B cell (primary cell): ENCODE data around the gene HPS1. TPM values are rescaled to one million over a fixed set of nuclear protein-coding genes. Genes with fewer than 3 reads are reported as not detected.

ENCODE experiments used
- ATAC-seq: fragments of 200-7000 bp; cut with Tn5 transposase; one replicate; pipeline ENCODE4 v1.10.0; 2021; ENCODE audit warnings: low read depth, mild to moderate bottlenecking, moderate number of reproducible peaks, moderate library complexity
- CTCF ChIA-PET: fragments of 350-600 bp; sonication (Branson Sonifier 250); formaldehyde crosslinking; loops from one replicate; lab custom pipeline; 2021; ENCODE audit warnings: antibody characterized with exemption, inconsistent platforms; lab: Charles Lee
- POLR2A ChIA-PET: fragments of 350-600 bp; sonication (Branson Sonifier 250); formaldehyde crosslinking; loops from one replicate; lab custom pipeline; 2021; ENCODE audit warnings: antibody characterized with exemption; lab: Charles Lee
- DNase-seq: peaks from one replicate; pipeline ENCODE4 v3.0.0; 2013
- H2AFZ ChIP-seq: 2 replicates; pipeline ENCODE4 v1.6.1; 2012; ENCODE audit warnings: mild to moderate bottlenecking, low read depth, low read length; ENCODE audit not compliant: insufficient read depth, poor library complexity, severe bottlenecking
- H3K27ac ChIP-seq, 2 donors: 1 replicate in 1 of 2; 2 replicates in 1 of 2; pipeline ENCODE4 v1.5.1; 2012 to 2013; ENCODE audit warnings: low read length in 2 of 2, mild to moderate bottlenecking in 2 of 2, moderate library complexity in 1 of 2
- H3K27me3 ChIP-seq, 4 experiments: fragments of 200-600 bp in 1 of 4; sonication (generic) in 1 of 4; replicated peaks in 1 of 4; 1 replicate in 2 of 4; 2 replicates in 2 of 4; pipeline versions ENCODE4 v1.6.1 to v1.7.0; 2013 to 2016; ENCODE audit warnings: low read length in 3 of 4, mild to moderate bottlenecking in 2 of 4, mixed read lengths in 1 of 4, moderate library complexity in 1 of 4; ENCODE audit not compliant: insufficient read depth in 4 of 4, control insufficient read depth in 3 of 4; ENCODE audit errors: control extremely low read depth in 1 of 4
- H3K36me3 ChIP-seq, 2 experiments: replicated peaks in 1 of 2; 1 replicate in 1 of 2; 2 replicates in 1 of 2; pipeline versions ENCODE4 v1.6.1 to v1.7.1; 2013; ENCODE audit warnings: low read length in 1 of 2; ENCODE audit not compliant: insufficient read depth in 2 of 2, control insufficient read depth in 1 of 2; ENCODE audit errors: control extremely low read depth in 1 of 2, extremely low read depth in 1 of 2
- H3K4me1 ChIP-seq, 2 donors: fragments of 200-600 bp in 1 of 2; sonication (generic) in 1 of 2; 1 replicate in 1 of 2; 2 replicates in 1 of 2; pipeline versions ENCODE4 v1.5.1 to v1.6.1; 2013 to 2017; ENCODE audit warnings: low read length in 2 of 2; ENCODE audit not compliant: control insufficient read depth in 2 of 2, insufficient read depth in 2 of 2
- H3K4me2 ChIP-seq: replicated peaks from 2 replicates; pipeline ENCODE3; 2012; ENCODE audit warnings: mild to moderate bottlenecking, low read depth, low read length; ENCODE audit not compliant: poor library complexity, severe bottlenecking
- H3K4me3 ChIP-seq, 5 experiments: fragments of 200-600 bp in 1 of 5; sonication (generic) in 1 of 5; 1 replicate in 3 of 5; 2 replicates in 2 of 5; pipeline versions ENCODE4 v1.5.1 to v1.7.0; 2011 to 2016; ENCODE audit warnings: low read length in 4 of 5, mild to moderate bottlenecking in 4 of 5, low read depth in 2 of 5, control low read depth in 1 of 5, moderate library complexity in 1 of 5; ENCODE audit not compliant: insufficient read depth in 1 of 5; ENCODE audit errors: control extremely low read depth in 1 of 5, extremely low read depth in 1 of 5
- H3K79me2 ChIP-seq: fragments of 200-600 bp; sonication (generic); one replicate; pipeline ENCODE4 v1.6.0; 2016; ENCODE audit warnings: low read length; ENCODE audit not compliant: control insufficient read depth, insufficient read depth
- H3K9ac ChIP-seq: fragments of 200-600 bp; sonication (generic); 2 replicates; pipeline ENCODE4 v1.6.1; 2017; ENCODE audit warnings: mild to moderate bottlenecking, low read length, moderate library complexity
- H3K9me3 ChIP-seq, 3 donors: one replicate each; pipeline versions ENCODE4 v1.6.1 to v1.7.1; 2013; ENCODE audit warnings: low read length in 2 of 3; ENCODE audit not compliant: control insufficient read depth in 2 of 3, insufficient read depth in 1 of 3; ENCODE audit errors: control extremely low read depth in 1 of 3
- H4K20me1 ChIP-seq: 2 replicates; pipeline ENCODE4 v1.6.0; 2012; ENCODE audit warnings: mild to moderate bottlenecking, low read length; ENCODE audit not compliant: insufficient read depth, control insufficient read depth, poor library complexity, severe bottlenecking
- H3K27ac Mint-ChIP-seq: one replicate; pipeline ENCODE4 v1.8.0; 2021; ENCODE audit warnings: mixed read lengths
- H3K27me3 Mint-ChIP-seq: one replicate; pipeline ENCODE4 v1.8.0; 2021; ENCODE audit warnings: mixed read lengths
- H3K4me1 Mint-ChIP-seq: one replicate; pipeline ENCODE4 v1.8.0; 2021; ENCODE audit warnings: mixed read lengths
- H3K4me3 Mint-ChIP-seq: one replicate; pipeline ENCODE4 v1.8.0; 2021; ENCODE audit warnings: mixed read lengths
- H3K9me3 Mint-ChIP-seq: one replicate; pipeline ENCODE4 v1.8.0; 2022; ENCODE audit warnings: mixed read lengths; ENCODE audit not compliant: insufficient read depth
- CTCF ChIP-seq: fragments of 200-600 bp; IDR thresholded peaks from one replicate; pipeline ENCODE4 v1.8.0; 2022; ENCODE audit warnings: antibody characterized with exemption, mild to moderate bottlenecking
- EZH2 ChIP-seq: IDR thresholded peaks from 2 replicates; pipeline ENCODE4 v1.6.1; 2012; ENCODE audit warnings: borderline replicate concordance, low read depth, mild to moderate bottlenecking, moderate library complexity, low read length; ENCODE audit not compliant: insufficient read depth, poor library complexity, severe bottlenecking
- WGBS: methylation state at CpG from one replicate; pipeline ENCODE4 v1.1.5; 2013; ENCODE audit warnings: missing lambda C conversion rate; ENCODE audit not compliant: insufficient coverage; 5-methylcytosine and 5-hydroxymethylcytosine counted together
- intact Hi-C: fragments of 100-400 bp; cut with micrococcal nuclease; formaldehyde crosslinking; loops from one replicate; pipeline ENCODE4 v1.10.0; 2022
- polyA plus RNA-seq: library from polyadenylated mRNA; depleted of rRNA; stranded (reverse); fragments of >200 nt; gene quantifications from 2 replicates; pipeline ENCODE4 v1.2.3, GENCODE V29; 2012
- total RNA-seq, 2 donors: library from RNA; stranded (reverse); fragments of 120-200 nt in 1 of 2; gene quantifications; 1 replicate in 1 of 2; 2 replicates in 1 of 2; pipeline versions ENCODE4 v1.2.3 to v1.2.4, GENCODE V29; 2013 to 2022

Gene HPS1
- total and polyA plus RNA-seq, 2 donors (not counting 1 experiment from before 2014, with no cell fraction given) = 125 to 196 TPM

- no peak for ATAC-seq
- H3K9me3 Mint-ChIP-seq = peaks cover 4% of the 10 kb centered on the region
- Histone ChIP-seq H3K4me1 (no peaks in the 10 kb centered on the region), H3K79me2 (no peaks in the 10 kb centered on the region), H3K4me3 (no peak overlapping the region), H3K4me2 (no peak overlapping the region), H3K27ac (no peak overlapping the region), H3K36me3 (no peaks in the 10 kb centered on the region), H3K9ac (no peak overlapping the region), H3K9me3 (peaks cover 0 to 8% (median 2%) of the 10 kb centered on the region in 3 donors), H3K27me3 (peaks cover 0 to 6% (median 0%) of the 10 kb centered on the region in 4 experiments), H4K20me1 (no peaks in the 10 kb centered on the region), H2AFZ (no peak overlapping the region)
- peaks cover 18% of the 10 kb centered on the region for H3K27me3 Mint-ChIP-seq
- intact Hi-C loops = no loop called here
- 85% methylated on average over 2 of the region's 8 CpGs for WGBS
- no peak overlapping the region for H3K4me3 Mint-ChIP-seq
- ChIA-PET CTCF (no interaction called here), POLR2A (no interaction called here)
- no peak overlapping the region for H3K27ac Mint-ChIP-seq
- TF ChIP-seq CTCF = no peak
- no peak for TF ChIP-seq EZH2
- no peaks in the 10 kb centered on the region for H3K4me1 Mint-ChIP-seq
- no peak for DNase-seq
Measured at GRCh38 chr10:98374217-98374985, 72.3 kb downstream of the HPS1 start.

- intact Hi-C loops = no loop called here
Measured at GRCh38 chr10:98373260-98374040, 73.3 kb downstream of the HPS1 start.

More at GRCh38 chr10:98373260-98374040, 73.3 kb downstream of the HPS1 start:
- H3K27ac Mint-ChIP-seq = no peak overlapping the region
- 95% methylated on average over 5 of the region's 12 CpGs for WGBS
- peaks cover 4% of the 10 kb centered on the region for H3K9me3 Mint-ChIP-seq
- H3K4me3 ChIP-seq = no peak overlapping the region
- H3K4me3 Mint-ChIP-seq = no peak overlapping the region
- TF ChIP-seq EZH2 (no peak), CTCF (no peak)
- no peak overlapping the region for H3K27ac ChIP-seq
- H3K9ac ChIP-seq = no peak overlapping the region
- no peak overlapping the region for H2AFZ ChIP-seq
- DNase-seq (no peak), ATAC-seq (no peak)
- no peaks in the 10 kb centered on the region for H4K20me1 ChIP-seq
- no peaks in the 10 kb centered on the region for H3K4me1 Mint-ChIP-seq
- peaks cover 18% of the 10 kb centered on the region for H3K27me3 Mint-ChIP-seq
- no peaks in the 10 kb centered on the region for H3K36me3 ChIP-seq
- ChIA-PET POLR2A (no interaction called here), CTCF (no interaction called here)
- peaks cover 0 to 8% (median 2%) of the 10 kb centered on the region in 3 donors for H3K9me3 ChIP-seq
- H3K4me2 ChIP-seq = no peak overlapping the region
- H3K79me2 ChIP-seq = no peaks in the 10 kb centered on the region
- H3K27me3 ChIP-seq = peaks cover 0 to 6% (median 0%) of the 10 kb centered on the region in 4 experiments
- H3K4me1 ChIP-seq = no peaks in the 10 kb centered on the region
